CD14-positive monocyte (primary cell): ENCODE results near the gene TMEM240. TPM values are rescaled to one million over a fixed set of nuclear protein-coding genes. Genes with fewer than 3 reads are reported as not detected.
A peak's percentile ranks its signal among the peaks of the same experiment; 100 is the strongest.
"Not testable (repeated sequence)": the region's sequence is repeated elsewhere in the genome, so short reads cannot be mapped to it uniquely, and the experiment has no call there.

Experiments used
- DNase-seq, 3 donors: peaks; one replicate each; pipeline ENCODE4 v3.0.0-alpha.2; 2011 to 2022
- H2AFZ ChIP-seq: 2 replicates; pipeline ENCODE4 v1.6.0; 2012; ENCODE audit warnings: mild to moderate bottlenecking, low read depth, low read length, inconsistent platforms; ENCODE audit not compliant: insufficient read depth, poor library complexity, severe bottlenecking
- H3K27ac ChIP-seq, 2 donors: 1 replicate in 1 of 2; 2 replicates in 1 of 2; pipeline ENCODE4 v1.5.1; 2012 to 2013; ENCODE audit warnings: low read length in 2 of 2, control low read depth in 1 of 2, inconsistent platforms in 1 of 2, low read depth in 1 of 2, mild to moderate bottlenecking in 1 of 2
- H3K27me3 ChIP-seq, 2 donors: one replicate each; pipeline versions ENCODE4 v1.6.0 to v1.6.1; 2011 to 2013; ENCODE audit warnings: low read length in 2 of 2; ENCODE audit not compliant: control insufficient read depth in 2 of 2, insufficient read depth in 2 of 2
- H3K36me3 ChIP-seq, 2 donors: replicated peaks in 1 of 2; 1 replicate in 1 of 2; 2 replicates in 1 of 2; pipeline versions ENCODE4 v1.5.1 to v1.6.1; 2012 to 2013; ENCODE audit warnings: low read length in 2 of 2, control low read depth in 1 of 2, inconsistent platforms in 1 of 2, mild to moderate bottlenecking in 1 of 2; ENCODE audit not compliant: insufficient read depth in 2 of 2, control insufficient read depth in 1 of 2
- H3K4me1 ChIP-seq, 2 donors: 1 replicate in 1 of 2; 2 replicates in 1 of 2; pipeline versions ENCODE4 v1.5.1 to v1.6.1; 2012 to 2013; ENCODE audit warnings: low read length in 2 of 2, control low read depth in 1 of 2, inconsistent platforms in 1 of 2, mild to moderate bottlenecking in 1 of 2, moderate library complexity in 1 of 2; ENCODE audit not compliant: insufficient read depth in 2 of 2, control insufficient read depth in 1 of 2
- H3K4me2 ChIP-seq: replicated peaks from 2 replicates; pipeline ENCODE3; 2012; ENCODE audit warnings: low read length, moderate library complexity, mild to moderate bottlenecking; ENCODE audit not compliant: poor library complexity, severe bottlenecking; ENCODE audit errors: extremely low read depth
- H3K4me3 ChIP-seq, 3 experiments: fragments of 200-600 bp in 1 of 3; sonication (generic) in 1 of 3; replicated peaks in 1 of 3; 1 replicate in 2 of 3; 2 replicates in 1 of 3; pipeline ENCODE4 v1.5.1; 2011 to 2013; ENCODE audit warnings: low read length in 3 of 3, mild to moderate bottlenecking in 3 of 3, control low read depth in 2 of 3, low read depth in 2 of 3, inconsistent platforms in 1 of 3, moderate library complexity in 1 of 3
- H3K79me2 ChIP-seq: 2 replicates; pipeline ENCODE4 v1.6.0; 2012; ENCODE audit warnings: mild to moderate bottlenecking, control low read depth, inconsistent platforms, low read length, moderate library complexity; ENCODE audit not compliant: insufficient read depth
- H3K9ac ChIP-seq: 2 replicates; pipeline ENCODE4 v1.6.0; 2017; ENCODE audit warnings: low read length, mild to moderate bottlenecking; ENCODE audit not compliant: insufficient read depth, poor library complexity, severe bottlenecking
- H3K9me3 ChIP-seq, 2 donors: replicated peaks in 1 of 2; 1 replicate in 1 of 2; 2 replicates in 1 of 2; pipeline versions ENCODE4 v1.5.1 to v1.6.1; 2012 to 2013; ENCODE audit warnings: low read length in 2 of 2, control low read depth in 1 of 2; ENCODE audit not compliant: control insufficient read depth in 1 of 2, insufficient read depth in 1 of 2
- H4K20me1 ChIP-seq: 2 replicates; pipeline ENCODE4 v1.6.0; 2012; ENCODE audit warnings: mild to moderate bottlenecking, low read length, control low read depth, moderate library complexity; ENCODE audit not compliant: insufficient read depth
- H3K27ac Mint-ChIP-seq, 7 donors: one replicate each; pipeline ENCODE4 v1.8.0; 2020; ENCODE audit warnings: mild to moderate bottlenecking in 7 of 7, mixed read lengths in 7 of 7, moderate library complexity in 6 of 7, inconsistent platforms in 2 of 7
- H3K27me3 Mint-ChIP-seq, 3 donors: one replicate each; pipeline ENCODE4 v1.8.0; 2021 to 2022; ENCODE audit warnings: low read depth in 3 of 3, mild to moderate bottlenecking in 3 of 3, mixed read lengths in 3 of 3, moderate library complexity in 3 of 3, inconsistent platforms in 1 of 3
- H3K36me3 Mint-ChIP-seq, 2 donors: one replicate each; pipeline ENCODE4 v1.8.0; 2020; ENCODE audit warnings: mixed read lengths in 2 of 2, inconsistent platforms in 1 of 2, mild to moderate bottlenecking in 1 of 2
- H3K4me1 Mint-ChIP-seq: one replicate; pipeline ENCODE4 v1.8.0; 2020; ENCODE audit warnings: mild to moderate bottlenecking, mixed read lengths
- H3K4me3 Mint-ChIP-seq, 2 donors: one replicate each; pipeline ENCODE4 v1.8.0; 2020; ENCODE audit warnings: mild to moderate bottlenecking in 2 of 2, mixed read lengths in 2 of 2, moderate library complexity in 1 of 2
- H3K9me3 Mint-ChIP-seq, 7 donors: one replicate each; pipeline ENCODE4 v1.8.0; 2020 to 2022; ENCODE audit warnings: mixed read lengths in 7 of 7, mild to moderate bottlenecking in 6 of 7, moderate library complexity in 6 of 7, inconsistent platforms in 2 of 7
- WGBS: methylation state at CpG from one replicate; pipeline ENCODE4 v1.1.5; 2013; ENCODE audit warnings: missing lambda C conversion rate; ENCODE audit not compliant: insufficient coverage; 5-methylcytosine and 5-hydroxymethylcytosine counted together
- intact Hi-C, 2 donors: fragments of 100-400 bp; cut with micrococcal nuclease; formaldehyde crosslinking; loops; one replicate each; pipeline versions ENCODE4 v1.15.0 to v1.15.1; 2023
- polyA plus RNA-seq, 3 donors: library from polyadenylated mRNA; depleted of rRNA in 1 of 3; unstranded in 2 of 3; stranded (reverse) in 1 of 3; fragments of 300-500 nt in 2 of 3; fragments of >200 nt in 1 of 3; fragmentation: Illumina TruSeq in 2 of 3; gene quantifications; 1 replicate in 2 of 3; 2 replicates in 1 of 3; pipeline ENCODE4 v1.2.3, GENCODE V29; 2012 to 2021
- TF ChIP-seq, protein P1 (sequence below): fragments of 200-600 bp; IDR thresholded peaks from one replicate; pipeline ENCODE4 v1.8.0; 2022; ENCODE audit warnings: antibody characterized with exemption, mild to moderate bottlenecking

TMEM240 gene
- polyA plus RNA-seq, 3 donors = not detected

- intact Hi-C loops = no loop called here
- Histone ChIP-seq H3K9ac (peak overlapping the region; percentile 89), H3K27me3 (no peaks in the 10 kb centered on the region), H3K27ac (peak overlapping the region; percentile 86 to 92), H3K36me3 (no peaks in the 10 kb centered on the region), H3K79me2 (peaks cover 4% of the 10 kb centered on the region), H3K4me1 (peaks cover 20 to 21% of the 10 kb centered on the region in 2 donors), H3K4me2 (peak overlapping the region; percentile 95), H3K9me3 (no peaks in the 10 kb centered on the region), H3K4me3 (peak overlapping the region; percentile 78 to 96 (median 85)), H2AFZ (peak overlapping the region; percentile 92), H4K20me1 (no peaks in the 10 kb centered on the region)
- Mint-ChIP-seq H3K27me3 (no peaks in the 10 kb centered on the region), H3K4me1 (peaks cover 21% of the 10 kb centered on the region), H3K36me3 (peaks cover 4 to 8% of the 10 kb centered on the region in 2 donors), H3K4me3 (peak overlapping the region; percentile 81 to 90), H3K9me3 (peaks cover 0 to 3% (median 0%) of the 10 kb centered on the region in 7 donors), H3K27ac (peak overlapping the region; percentile 80 to 91 (median 84))
- peak in 1 of 3 donors; percentile 5 for DNase-seq
- WGBS = 11% methylated on average over 15 of the region's 17 CpGs
- TF ChIP-seq, protein P1, sequence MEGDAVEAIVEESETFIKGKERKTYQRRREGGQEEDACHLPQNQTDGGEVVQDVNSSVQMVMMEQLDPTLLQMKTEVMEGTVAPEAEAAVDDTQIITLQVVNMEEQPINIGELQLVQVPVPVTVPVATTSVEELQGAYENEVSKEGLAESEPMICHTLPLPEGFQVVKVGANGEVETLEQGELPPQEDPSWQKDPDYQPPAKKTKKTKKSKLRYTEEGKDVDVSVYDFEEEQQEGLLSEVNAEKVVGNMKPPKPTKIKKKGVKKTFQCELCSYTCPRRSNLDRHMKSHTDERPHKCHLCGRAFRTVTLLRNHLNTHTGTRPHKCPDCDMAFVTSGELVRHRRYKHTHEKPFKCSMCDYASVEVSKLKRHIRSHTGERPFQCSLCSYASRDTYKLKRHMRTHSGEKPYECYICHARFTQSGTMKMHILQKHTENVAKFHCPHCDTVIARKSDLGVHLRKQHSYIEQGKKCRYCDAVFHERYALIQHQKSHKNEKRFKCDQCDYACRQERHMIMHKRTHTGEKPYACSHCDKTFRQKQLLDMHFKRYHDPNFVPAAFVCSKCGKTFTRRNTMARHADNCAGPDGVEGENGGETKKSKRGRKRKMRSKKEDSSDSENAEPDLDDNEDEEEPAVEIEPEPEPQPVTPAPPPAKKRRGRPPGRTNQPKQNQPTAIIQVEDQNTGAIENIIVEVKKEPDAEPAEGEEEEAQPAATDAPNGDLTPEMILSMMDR = no peak
Measured at GRCh38 chr1:1510912-1511532, 29.4 kb downstream of the TMEM240 start.

- H3K27ac Mint-ChIP-seq, H3K27me3 ChIP-seq, DNase-seq, H3K79me2 ChIP-seq, H3K36me3 ChIP-seq, H4K20me1 ChIP-seq, H3K36me3 Mint-ChIP-seq, H3K9me3 Mint-ChIP-seq, intact Hi-C loops, H3K27ac ChIP-seq, H3K4me3 ChIP-seq, H2AFZ ChIP-seq, H3K9ac ChIP-seq, H3K4me2 ChIP-seq, H3K9me3 ChIP-seq, H3K27me3 Mint-ChIP-seq, H3K4me3 Mint-ChIP-seq: not testable (repeated sequence)
- peaks cover 20 to 28% of the 10 kb centered on the region in 2 donors for H3K4me1 ChIP-seq
- peaks cover 30% of the 10 kb centered on the region for H3K4me1 Mint-ChIP-seq
- WGBS = 33% methylated on average over 3 of the region's 21 CpGs
Measured at GRCh38 chr1:1509465-1509850, 31.0 kb downstream of the TMEM240 start.

- intact Hi-C loops = not testable (repeated sequence)
Measured at GRCh38 chr1:1508775-1509464, 31.5 kb downstream of the TMEM240 start.

More at GRCh38 chr1:1508775-1509464, 31.5 kb downstream of the TMEM240 start:
- H3K9me3 Mint-ChIP-seq, H3K27ac ChIP-seq, H3K9ac ChIP-seq, H3K27me3 Mint-ChIP-seq, H3K27ac Mint-ChIP-seq, H3K79me2 ChIP-seq, DNase-seq, H3K4me3 ChIP-seq, H3K4me3 Mint-ChIP-seq, H4K20me1 ChIP-seq, H3K36me3 ChIP-seq, H3K4me2 ChIP-seq, H3K9me3 ChIP-seq, H2AFZ ChIP-seq, H3K36me3 Mint-ChIP-seq, H3K27me3 ChIP-seq: not testable (repeated sequence)
- H3K4me1 ChIP-seq = peaks cover 20 to 28% of the 10 kb centered on the region in 2 donors
- 13% methylated on average over 6 of the region's 34 CpGs for WGBS
- peaks cover 28% of the 10 kb centered on the region for H3K4me1 Mint-ChIP-seq
